HG03135 (cell line): ENCODE measurements around the gene SPTBN1.
"Not testable (repeated sequence)": the region's sequence is repeated elsewhere in the genome, so short reads cannot be mapped to it uniquely, and the experiment has no call there.

Source experiments
- ATAC-seq: cut with Tn5 transposase; IDR thresholded peaks from one replicate; pipeline ENCODE4 v1.9.1; 2021; ENCODE audit warnings: mild to moderate bottlenecking, moderate library complexity; ENCODE audit not compliant: unreplicated experiment

SPTBN1 gene

GRCh38 chr2:54687595-54688152 lies 231.5 kb downstream of the SPTBN1 start:
- no peak for ATAC-seq

- ATAC-seq = no peak
Observed at GRCh38 chr2:54691445-54692135, 235.5 kb downstream of the SPTBN1 start.

- ATAC-seq = no peak
Observed at GRCh38 chr2:54692556-54692955, 236.4 kb downstream of the SPTBN1 start.

GRCh38 chr2:54695378-54695777 lies 239.3 kb downstream of the SPTBN1 start:
- ATAC-seq = no peak

- no peak for ATAC-seq
Observed at GRCh38 chr2:54697934-54698333, 241.8 kb downstream of the SPTBN1 start.

DNA sequence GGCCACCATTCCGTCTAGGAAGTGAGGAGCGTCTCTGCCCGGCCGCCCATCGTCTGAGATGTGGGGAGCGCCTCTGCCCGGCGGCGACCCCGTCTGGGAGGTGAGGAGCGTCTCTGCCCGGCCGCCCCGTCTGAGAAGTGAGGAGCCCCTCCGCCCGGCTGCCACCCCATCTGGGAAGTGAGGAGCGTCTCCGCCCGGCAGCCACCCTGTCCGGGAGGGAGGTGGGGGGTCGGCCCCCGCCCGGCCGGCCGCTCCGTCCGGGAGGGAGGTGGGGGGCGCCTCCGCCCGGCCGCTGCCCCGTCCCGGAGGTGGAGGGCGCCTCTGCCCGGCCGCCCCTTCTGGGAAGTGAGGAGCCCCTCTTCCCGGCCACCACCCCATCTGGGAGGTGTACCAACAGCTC lies 242.8 kb downstream of the SPTBN1 start:
- not testable (repeated sequence) for ATAC-seq

DNA sequence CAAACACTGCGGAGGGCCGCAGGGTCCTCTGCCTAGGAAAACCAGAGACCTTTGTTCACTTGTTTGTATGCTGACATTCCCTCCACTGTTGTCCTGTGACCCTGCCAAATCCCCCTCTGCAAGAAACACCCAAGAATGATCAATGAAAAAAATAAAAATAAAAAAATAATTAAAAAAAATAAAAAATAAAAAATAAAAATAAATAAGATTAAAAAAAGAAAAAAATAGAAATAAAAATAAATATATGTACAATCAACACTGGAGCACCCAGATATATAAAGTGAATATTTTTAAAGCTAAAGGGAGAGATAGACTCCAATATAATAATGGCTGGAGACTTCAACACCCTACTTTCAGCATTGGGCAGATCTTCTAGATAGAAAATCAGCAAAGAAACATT lies 243.5 kb downstream of the SPTBN1 start:
- no peak for ATAC-seq

DNA sequence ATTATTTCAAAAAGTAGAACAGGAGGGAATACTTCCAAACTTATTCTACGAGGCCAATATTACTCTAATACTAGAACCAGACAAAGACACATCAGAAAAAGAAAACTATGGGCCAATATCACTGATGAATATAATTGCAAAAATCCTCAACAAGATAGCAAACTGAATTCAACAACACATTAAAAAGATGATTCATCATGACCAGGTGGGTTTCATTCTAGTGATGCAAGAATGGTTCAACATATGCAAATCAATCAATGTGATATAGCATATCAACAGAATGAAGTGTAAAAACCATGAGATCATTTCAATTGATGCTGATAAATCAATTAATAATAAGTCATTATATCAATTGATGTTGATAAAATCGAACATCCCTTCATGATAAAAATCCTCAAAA lies 244.9 kb downstream of the SPTBN1 start:
- ATAC-seq = no peak

- ATAC-seq = no peak
Observed at GRCh38 chr2:54704238-54704637, 248.1 kb downstream of the SPTBN1 start.

DNA sequence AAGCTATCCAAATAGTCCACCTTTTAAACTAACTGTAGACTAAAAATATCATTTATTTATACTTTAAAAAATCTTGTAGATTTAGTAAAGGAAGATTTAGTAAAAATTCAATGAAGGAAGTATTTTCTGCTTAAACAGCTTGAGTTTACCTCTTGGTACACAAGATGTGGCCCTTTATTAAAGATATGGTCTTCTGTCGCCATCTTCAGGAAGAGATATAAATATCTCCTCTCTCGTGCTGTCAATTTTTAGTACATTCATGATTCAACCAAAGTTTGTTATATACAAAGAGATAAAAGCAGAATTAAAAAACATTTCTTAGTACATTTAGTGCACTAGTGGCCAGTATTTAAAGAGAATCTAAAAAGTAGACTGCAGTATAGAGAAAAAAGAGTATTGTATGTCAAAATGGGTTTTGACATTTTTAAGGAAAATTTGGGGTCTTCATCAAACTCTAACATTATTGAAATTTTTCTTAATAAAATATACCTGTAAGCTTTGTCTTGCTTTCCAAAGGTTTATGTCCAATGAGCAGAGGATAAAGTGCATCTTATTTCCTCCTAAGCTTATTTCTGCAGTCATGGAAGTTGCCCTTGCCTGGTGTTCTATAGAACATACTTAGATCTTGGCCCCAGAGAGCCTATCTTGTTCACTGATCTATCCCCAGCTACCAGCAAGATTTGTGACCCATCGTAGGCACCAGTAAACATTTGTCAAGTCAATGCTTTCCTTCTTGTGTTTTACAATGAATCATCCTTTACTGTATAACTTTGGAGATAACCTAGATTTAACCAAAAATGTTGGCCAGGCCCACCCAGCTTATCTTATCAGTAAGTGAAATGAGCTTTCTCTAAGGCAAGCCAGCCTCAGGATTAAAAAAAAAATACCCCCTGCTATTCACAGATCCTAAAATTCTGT lies 248.8 kb downstream of the SPTBN1 start:
- ATAC-seq = no peak

DNA sequence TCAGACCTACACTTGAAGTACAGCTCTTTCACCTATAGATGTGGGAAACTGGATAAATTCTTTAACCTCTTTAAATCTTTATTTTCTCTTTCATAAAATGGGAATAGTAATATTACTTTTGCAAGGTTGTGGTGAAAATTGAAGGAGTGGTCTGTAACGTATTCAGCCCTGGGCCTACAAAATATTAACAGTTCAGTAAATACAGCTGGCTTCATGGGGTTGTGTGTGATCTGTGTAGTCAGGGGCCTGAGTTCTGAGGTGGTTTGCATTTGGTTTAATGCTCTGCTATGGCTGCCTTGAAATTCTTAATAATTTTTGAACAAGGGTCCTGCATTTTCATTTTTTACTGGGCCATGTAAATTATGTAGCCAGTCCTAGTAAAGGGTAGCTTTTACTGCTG lies 250.5 kb downstream of the SPTBN1 start:
- ATAC-seq = no peak

GRCh38 chr2:54708584-54709335 lies 252.6 kb downstream of the SPTBN1 start:
- ATAC-seq = no peak

- ATAC-seq = no peak
Observed at GRCh38 chr2:54709336-54709809, 253.2 kb downstream of the SPTBN1 start.

DNA sequence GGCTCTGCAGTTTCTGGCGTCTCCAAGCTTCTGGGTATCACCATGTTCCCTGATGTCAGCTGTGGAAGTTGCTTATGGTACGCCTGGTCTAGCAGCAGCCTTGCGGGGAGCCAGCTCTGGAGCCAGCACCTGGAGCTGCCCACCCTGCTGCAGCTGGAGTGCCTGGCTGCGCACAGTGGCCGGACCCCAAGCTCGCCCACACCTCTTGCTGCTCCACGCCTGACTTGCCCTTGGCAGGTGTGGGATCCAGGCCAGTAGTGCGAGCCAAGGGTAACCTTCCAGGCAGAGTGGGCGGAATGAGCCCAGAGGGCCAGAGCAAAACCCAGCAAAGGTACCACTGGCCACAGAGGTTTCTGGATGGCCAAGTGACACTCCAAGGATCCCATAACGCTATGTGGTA lies 254.1 kb downstream of the SPTBN1 start:
- no peak for ATAC-seq

DNA sequence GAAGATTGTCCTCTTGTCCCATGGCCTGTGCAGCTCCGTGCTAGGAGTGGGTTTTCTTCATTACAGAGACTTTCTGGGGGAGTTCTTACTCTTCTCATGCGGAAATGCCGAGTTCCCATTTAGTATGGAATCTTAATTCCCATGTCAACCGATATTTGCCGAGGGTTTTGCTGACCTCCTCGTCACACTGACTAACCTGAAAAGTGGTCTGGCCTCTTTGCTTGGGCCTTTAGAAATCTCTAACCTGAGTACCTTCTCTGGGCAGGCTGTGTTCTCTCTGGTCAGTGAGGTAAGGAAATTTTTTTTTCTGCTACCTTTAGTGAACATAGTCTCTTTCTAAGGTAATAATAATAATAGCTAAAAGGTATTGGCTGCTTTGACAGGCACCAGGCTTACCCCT lies 256.4 kb downstream of the SPTBN1 start:
- no peak for ATAC-seq

DNA sequence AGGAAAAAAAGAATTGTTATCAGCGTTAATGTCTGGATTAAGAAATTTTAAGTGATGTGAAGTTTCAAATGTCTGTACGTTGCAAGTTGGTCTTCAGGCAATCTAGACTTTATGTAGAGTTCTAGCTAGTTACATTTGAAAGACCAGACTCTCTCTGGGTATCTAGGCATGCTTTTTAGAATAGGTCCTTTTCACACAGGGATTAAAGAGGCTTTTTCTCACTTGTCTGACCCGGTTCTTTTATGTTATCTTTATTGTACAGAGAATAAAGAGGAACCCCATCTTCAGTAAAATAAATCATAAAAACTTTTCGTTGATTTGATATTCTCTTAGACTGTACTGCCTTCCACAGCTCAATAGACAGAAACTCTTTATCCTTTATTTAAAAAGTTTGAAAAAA lies 258.9 kb downstream of the SPTBN1 start:
- no peak for ATAC-seq

GRCh38 chr2:54716375-54716774 lies 260.2 kb downstream of the SPTBN1 start:
- ATAC-seq = no peak

DNA sequence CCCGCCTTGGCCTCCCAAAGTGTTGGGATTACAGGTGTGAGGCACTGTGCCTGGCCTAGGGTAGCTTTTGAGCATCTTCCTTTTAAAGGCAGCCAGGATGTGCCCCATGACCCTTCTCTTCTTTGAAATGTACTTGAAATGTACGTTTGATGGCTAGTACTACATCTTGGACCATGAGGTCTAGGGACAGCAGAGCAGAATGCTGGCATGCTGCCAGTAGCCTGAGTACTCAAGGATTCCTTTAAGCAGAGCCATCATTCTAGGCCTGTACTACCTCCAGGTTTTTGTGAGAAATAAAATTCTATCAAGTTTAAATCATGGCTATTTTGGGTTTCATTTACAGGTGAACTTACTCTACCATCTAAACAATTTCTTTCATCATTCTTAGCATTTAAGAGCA lies 264.4 kb downstream of the SPTBN1 start:
- ATAC-seq = no peak
